ENCODE results near the gene TEAD1.

- TF ChIP-seq, protein P1, sequence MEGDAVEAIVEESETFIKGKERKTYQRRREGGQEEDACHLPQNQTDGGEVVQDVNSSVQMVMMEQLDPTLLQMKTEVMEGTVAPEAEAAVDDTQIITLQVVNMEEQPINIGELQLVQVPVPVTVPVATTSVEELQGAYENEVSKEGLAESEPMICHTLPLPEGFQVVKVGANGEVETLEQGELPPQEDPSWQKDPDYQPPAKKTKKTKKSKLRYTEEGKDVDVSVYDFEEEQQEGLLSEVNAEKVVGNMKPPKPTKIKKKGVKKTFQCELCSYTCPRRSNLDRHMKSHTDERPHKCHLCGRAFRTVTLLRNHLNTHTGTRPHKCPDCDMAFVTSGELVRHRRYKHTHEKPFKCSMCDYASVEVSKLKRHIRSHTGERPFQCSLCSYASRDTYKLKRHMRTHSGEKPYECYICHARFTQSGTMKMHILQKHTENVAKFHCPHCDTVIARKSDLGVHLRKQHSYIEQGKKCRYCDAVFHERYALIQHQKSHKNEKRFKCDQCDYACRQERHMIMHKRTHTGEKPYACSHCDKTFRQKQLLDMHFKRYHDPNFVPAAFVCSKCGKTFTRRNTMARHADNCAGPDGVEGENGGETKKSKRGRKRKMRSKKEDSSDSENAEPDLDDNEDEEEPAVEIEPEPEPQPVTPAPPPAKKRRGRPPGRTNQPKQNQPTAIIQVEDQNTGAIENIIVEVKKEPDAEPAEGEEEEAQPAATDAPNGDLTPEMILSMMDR (IDR thresholded peaks at IDR 0.05 in 2 of 3, conservative IDR thresholded peaks at IDR 0.05 in 1 of 3; ENCODE audit: insufficient read depth in 2 of 3, low read depth in 1 of 3, low read length in 3 of 3), result no peak
- TF ChIP-seq ZNF197 (CRISPR knock-in tag; IDR thresholded peaks at IDR 0.05; ENCODE audit: low read depth) (no peak), JUN (IDR thresholded peaks at IDR 0.05; ENCODE audit: borderline replicate concordance, low read depth, low read length) (no peak), JUN (CRISPR knock-in tag; IDR thresholded peaks at IDR 0.05; ENCODE audit: borderline replicate concordance) (no peak), SMARCA4 (IDR thresholded peaks at IDR 0.05) (no peak), GTF2F1 (IDR thresholded peaks at IDR 0.05; ENCODE audit: low read depth, low read length) (no peak), ZNF589 (CRISPR knock-in tag; IDR thresholded peaks at IDR 0.05; ENCODE audit: low read depth) (no peak)
Observed at GRCh38 chr11:12905435-12905834, 231.2 kb downstream of the TEAD1 start.
